ENCODE results near the gene INTS14.

The INTS14 gene

GRCh38 chr15:65532738-65533051 lies 78.2 kb downstream of the INTS14 start:
- no peak for DNase-seq

GRCh38 chr15:65530318-65531111 lies 80.4 kb downstream of the INTS14 start, which contains the start of gene HACD3:
TSS of gene HACD3 (plus strand) at chr15:65530463. CDS start at chr15:65530632, 169 bp downstream.
- DNase-seq: peak in 55 of 56 donors; percentile 12 to 94 (median 76)

GRCh38 chr15:65529762-65530317 lies 81.1 kb downstream of the INTS14 start:
- no peak for DNase-seq

Data from nucleus accumbens (tissue), 56 donors.